Gastroesophageal sphincter (tissue), 3 donors: ENCODE results near the gene EPB41L4B.
"Not testable (repeated sequence)": the region's sequence is repeated elsewhere in the genome, so short reads cannot be mapped to it uniquely, and the experiment has no call there.

ENCODE experiments used
- EP300 ChIP-seq: sonication (generic); formaldehyde crosslinking; IDR thresholded peaks from one replicate; pipeline ENCODE4 v1.6.1; 2017; ENCODE audit warnings: antibody characterized with exemption, mild to moderate bottlenecking
- POLR2A ChIP-seq, 2 donors: fragments of 450-650 bp; IDR thresholded peaks; one replicate each; pipeline ENCODE4 v1.6.1; 2017; ENCODE audit warnings: antibody characterized with exemption in 2 of 2, mild to moderate bottlenecking in 2 of 2, moderate library complexity in 1 of 2
- POLR2AphosphoS5 ChIP-seq: sonication (generic); formaldehyde crosslinking; IDR thresholded peaks from one replicate; pipeline ENCODE4 v1.6.1; 2017; ENCODE audit warnings: antibody characterized with exemption
- TF ChIP-seq, protein P1 (sequence below), 4 experiments: fragments of 200-600 bp in 2 of 4; fragments of 450-650 bp in 2 of 4; sonication (generic) in 1 of 4; IDR thresholded peaks; one replicate each; pipeline ENCODE4 v1.5.1; 2017 to 2019; ENCODE audit warnings: antibody characterized with exemption in 4 of 4, mild to moderate bottlenecking in 2 of 4, moderate library complexity in 2 of 4

DNA sequence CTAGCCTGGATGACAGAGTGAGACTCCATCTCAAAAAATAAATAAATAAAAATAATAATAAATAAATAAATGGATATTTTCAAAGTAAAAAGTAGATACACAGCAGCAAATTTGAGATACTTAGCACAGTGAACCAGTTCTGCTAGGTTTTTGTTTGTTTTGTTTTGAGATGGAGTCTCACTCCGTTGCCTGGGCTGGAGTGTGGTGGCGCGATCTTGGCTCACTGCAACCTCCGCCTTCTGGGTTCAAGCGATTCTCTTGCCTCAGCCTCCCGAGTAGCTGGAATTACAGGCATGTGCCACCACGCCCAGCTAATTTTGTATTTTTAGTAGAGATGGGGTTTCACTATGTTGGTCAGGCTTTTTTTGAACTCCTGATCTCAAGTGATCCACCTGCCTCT is 20.1 kb upstream of the EPB41L4B start:
- TF ChIP-seq POLR2A (IDR thresholded peaks at IDR 0.05); POLR2AphosphoS5; EP300: not testable (repeated sequence)
- TF ChIP-seq, protein P1, sequence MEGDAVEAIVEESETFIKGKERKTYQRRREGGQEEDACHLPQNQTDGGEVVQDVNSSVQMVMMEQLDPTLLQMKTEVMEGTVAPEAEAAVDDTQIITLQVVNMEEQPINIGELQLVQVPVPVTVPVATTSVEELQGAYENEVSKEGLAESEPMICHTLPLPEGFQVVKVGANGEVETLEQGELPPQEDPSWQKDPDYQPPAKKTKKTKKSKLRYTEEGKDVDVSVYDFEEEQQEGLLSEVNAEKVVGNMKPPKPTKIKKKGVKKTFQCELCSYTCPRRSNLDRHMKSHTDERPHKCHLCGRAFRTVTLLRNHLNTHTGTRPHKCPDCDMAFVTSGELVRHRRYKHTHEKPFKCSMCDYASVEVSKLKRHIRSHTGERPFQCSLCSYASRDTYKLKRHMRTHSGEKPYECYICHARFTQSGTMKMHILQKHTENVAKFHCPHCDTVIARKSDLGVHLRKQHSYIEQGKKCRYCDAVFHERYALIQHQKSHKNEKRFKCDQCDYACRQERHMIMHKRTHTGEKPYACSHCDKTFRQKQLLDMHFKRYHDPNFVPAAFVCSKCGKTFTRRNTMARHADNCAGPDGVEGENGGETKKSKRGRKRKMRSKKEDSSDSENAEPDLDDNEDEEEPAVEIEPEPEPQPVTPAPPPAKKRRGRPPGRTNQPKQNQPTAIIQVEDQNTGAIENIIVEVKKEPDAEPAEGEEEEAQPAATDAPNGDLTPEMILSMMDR (IDR thresholded peaks at IDR 0.05): not testable (repeated sequence)
